LoVo (cell line): Measurements from ENCODE around the gene CYP4F2.
"Not testable (repeated sequence)": the region's sequence is repeated elsewhere in the genome, so short reads cannot be mapped to it uniquely, and the experiment has no call there.

Experiments
- DNase-seq: peaks from one replicate; pipeline ENCODE4 v3.0.0-alpha.2; 2016; ENCODE audit warnings: low spot score

CYP4F2 gene, protein sequence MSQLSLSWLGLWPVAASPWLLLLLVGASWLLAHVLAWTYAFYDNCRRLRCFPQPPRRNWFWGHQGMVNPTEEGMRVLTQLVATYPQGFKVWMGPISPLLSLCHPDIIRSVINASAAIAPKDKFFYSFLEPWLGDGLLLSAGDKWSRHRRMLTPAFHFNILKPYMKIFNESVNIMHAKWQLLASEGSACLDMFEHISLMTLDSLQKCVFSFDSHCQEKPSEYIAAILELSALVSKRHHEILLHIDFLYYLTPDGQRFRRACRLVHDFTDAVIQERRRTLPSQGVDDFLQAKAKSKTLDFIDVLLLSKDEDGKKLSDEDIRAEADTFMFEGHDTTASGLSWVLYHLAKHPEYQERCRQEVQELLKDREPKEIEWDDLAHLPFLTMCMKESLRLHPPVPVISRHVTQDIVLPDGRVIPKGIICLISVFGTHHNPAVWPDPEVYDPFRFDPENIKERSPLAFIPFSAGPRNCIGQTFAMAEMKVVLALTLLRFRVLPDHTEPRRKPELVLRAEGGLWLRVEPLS

GRCh38 chr19:15897738-15898276, at the start of gene CYP4F2:
Gene CYP4F2 (minus strand): TSS chr19:15898074. CDS start chr19:15897611, 463 bp downstream.
- DNase-seq: no peak

DNA sequence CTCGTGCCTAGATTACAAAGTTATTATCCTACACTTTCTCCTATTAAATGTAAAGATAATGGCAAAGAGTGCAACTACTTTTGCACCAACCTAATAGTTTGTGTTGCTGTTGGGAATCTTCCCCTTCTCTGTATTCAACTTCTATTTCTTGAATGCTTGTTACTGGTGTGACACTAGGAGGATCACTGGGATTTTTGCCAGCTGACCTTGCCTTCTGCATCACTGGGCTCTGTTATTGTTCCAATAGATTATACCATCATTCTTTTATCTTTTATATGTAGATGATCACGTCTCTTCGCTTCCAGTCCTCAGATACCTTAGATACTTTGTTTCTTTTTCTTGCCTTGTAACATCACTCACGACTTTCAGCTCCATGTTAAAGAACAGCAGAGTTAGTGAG, 47.4 kb upstream of the CYP4F2 start:
- DNase-seq: no peak

- DNase-seq: no peak
Measured at GRCh38 chr19:15944401-15944800, 46.5 kb upstream of the CYP4F2 start.

DNA sequence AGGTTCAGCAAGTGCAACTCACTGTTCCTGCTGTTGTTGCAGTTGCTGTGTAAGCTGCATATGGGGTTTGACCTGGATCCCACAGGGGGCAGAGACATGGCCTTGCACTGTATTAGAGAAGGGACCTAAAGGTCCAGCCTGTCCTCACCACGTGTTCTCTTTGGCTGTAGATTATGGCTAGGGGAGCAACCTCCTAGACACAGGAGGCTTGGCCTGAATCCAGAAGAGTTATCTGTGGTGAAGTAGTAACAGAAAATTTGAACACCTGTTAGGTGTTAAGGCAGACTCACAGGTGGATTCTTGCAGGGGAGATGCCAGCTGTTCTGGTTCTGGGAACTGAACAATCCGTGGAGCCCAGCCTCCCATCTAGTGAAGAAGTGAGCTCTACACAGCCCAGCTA, 39.9 kb upstream of the CYP4F2 start:
- DNase-seq: no peak

- no peak for DNase-seq
Measured at GRCh38 chr19:15936950-15937349, 39.1 kb upstream of the CYP4F2 start.

- DNase-seq: no peak
Measured at GRCh38 chr19:15936173-15936572, 38.3 kb upstream of the CYP4F2 start.

DNA sequence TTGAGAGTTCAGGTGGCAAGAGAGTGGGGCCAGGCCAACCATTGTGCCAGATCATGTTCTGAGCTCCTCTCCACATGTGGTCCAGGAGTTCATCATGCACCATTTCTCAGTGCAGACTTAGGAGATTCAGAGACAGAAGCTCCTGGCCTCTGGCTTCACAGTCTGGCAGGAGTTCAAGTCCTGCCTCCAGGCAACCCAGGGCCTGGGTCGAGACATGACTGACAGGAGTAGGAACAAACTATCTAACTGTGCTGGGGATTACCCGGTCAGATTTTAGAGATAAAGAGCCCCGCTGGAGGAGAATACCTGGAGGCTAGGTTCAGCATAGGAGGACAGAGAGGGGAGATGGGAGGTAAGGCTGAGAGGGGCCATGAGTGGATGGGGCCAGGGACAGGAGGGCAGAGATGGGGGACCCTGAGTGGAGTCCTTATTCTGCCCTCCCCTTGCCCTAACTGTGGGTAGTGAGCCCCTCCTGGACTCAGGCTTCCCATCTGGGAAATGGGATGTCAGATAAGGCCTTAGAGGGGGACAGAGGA, 37.4 kb upstream of the CYP4F2 start:
- DNase-seq: no peak

DNA sequence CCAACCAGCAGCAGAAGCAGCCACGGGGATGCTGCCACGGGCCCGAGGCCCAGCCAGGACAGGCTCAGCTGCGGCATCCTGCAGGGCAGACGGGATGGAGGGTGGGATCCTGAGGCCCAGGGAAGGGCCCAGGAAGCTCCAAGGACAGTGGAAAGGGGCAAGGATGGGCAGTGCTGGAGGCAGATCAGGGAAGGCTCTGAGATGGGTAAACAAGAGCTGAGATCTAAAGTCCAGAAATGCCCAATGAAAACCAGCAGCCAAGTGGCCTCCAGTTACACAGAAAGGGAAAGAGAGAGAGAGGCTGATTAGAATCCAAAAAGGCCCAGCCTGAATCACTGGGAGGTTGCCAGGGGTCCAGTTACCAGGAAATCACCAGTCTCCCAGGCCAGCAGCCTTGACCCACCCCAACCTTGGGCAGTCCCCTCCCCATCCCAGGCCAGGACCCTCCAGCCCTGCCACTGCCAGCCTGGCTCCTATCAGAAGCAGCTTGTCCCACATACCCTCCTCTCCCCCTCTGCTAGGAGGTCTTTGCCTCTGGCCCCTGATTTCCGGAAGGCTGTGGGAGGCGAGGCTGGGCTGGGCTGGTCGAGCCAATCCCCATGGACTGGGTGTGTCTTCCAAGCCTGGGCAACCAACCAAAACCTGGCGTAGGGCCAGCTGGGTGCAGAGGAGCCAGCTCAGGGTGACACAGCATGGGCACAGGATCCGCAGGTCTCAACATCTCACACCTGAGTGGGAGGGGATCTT, 36.6 kb upstream of the CYP4F2 start, which contains the start of gene CYP4F11:
Gene CYP4F11, minus strand, starts transcription at position 198 of the 747 bp plus-strand sequence. Its CDS starts 121 bp downstream, at position 77.
- peak; percentile 86 for DNase-seq

DNA sequence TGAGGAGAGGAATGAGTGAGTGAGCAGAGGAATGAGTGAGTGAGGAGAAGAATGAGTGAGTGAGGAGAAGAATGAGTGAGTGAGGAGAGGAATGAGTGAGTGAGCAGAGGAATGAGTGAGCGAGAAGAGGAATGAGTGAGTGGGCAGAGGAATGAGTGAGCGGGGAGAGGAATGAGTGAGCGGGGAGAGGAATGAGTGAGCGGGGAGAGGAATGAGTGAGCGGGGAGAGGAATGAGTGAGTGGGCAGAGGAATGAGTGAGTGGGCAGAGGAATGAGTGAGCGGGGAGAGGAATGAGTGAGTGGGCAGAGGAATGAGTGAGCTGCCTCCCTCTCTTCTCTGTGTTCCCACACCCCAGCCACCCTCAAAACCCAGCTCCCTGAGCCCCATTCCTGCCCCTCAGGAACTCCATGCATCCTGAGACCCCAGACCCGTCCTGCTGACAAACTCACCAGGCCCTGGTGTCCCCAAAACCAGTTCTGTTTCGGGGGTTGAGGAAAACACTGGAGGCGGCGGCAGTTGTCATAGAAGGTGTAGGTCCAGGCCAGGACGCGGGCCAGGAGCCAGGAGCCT, 36.0 kb upstream of the CYP4F2 start:
- not testable (repeated sequence) for DNase-seq

DNA sequence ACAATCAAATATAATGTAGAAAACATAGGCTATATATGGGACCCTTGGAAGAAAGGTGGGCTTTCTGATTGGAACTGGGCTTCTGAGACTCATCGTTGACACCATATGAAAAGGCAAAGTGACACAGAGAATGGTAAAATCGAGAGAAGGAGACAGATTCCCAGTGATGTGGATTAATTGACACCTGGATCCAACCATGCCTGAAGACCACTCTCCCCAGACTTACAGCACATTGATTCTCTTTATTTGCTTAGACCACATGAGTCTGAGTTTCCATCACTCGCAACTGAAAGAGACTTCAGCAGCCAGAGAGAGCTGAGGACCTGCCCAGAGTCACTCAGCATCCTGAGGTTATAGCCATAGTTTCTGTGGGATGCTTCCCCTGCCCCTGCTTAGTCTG, 30.4 kb upstream of the CYP4F2 start:
- no peak for DNase-seq

GRCh38 chr19:15926484-15926883, 28.6 kb upstream of the CYP4F2 start:
- DNase-seq: no peak

GRCh38 chr19:15923702-15924101, 25.8 kb upstream of the CYP4F2 start:
- DNase-seq: no peak

- DNase-seq: no peak
Measured at GRCh38 chr19:15922021-15922420, 24.1 kb upstream of the CYP4F2 start.

- no peak for DNase-seq
Measured at GRCh38 chr19:15919243-15919642, 21.4 kb upstream of the CYP4F2 start.

GRCh38 chr19:15915109-15915508, 17.2 kb upstream of the CYP4F2 start:
- DNase-seq: no peak

DNA sequence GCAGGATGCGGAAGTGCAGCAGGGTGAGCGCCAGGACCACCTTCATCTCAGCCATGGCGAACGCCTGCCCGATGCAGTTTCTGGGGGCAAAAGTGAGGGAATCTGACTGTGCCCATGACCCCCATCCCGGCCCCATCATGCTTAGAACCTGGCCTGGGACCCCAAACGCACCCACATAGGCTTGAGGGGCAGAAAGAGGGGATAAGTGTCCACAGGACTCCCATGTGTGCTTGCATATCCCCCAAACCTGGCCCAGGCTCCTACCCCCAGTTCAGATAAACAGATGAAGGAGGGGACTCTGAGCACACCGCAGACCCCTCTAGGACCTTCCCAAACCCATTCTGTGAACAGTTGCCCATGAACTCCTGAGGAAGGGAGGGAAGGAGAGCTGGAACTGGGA, 16.0 kb upstream of the CYP4F2 start:
- DNase-seq: no peak

GRCh38 chr19:15913384-15913783, 15.5 kb upstream of the CYP4F2 start:
- no peak for DNase-seq

DNA sequence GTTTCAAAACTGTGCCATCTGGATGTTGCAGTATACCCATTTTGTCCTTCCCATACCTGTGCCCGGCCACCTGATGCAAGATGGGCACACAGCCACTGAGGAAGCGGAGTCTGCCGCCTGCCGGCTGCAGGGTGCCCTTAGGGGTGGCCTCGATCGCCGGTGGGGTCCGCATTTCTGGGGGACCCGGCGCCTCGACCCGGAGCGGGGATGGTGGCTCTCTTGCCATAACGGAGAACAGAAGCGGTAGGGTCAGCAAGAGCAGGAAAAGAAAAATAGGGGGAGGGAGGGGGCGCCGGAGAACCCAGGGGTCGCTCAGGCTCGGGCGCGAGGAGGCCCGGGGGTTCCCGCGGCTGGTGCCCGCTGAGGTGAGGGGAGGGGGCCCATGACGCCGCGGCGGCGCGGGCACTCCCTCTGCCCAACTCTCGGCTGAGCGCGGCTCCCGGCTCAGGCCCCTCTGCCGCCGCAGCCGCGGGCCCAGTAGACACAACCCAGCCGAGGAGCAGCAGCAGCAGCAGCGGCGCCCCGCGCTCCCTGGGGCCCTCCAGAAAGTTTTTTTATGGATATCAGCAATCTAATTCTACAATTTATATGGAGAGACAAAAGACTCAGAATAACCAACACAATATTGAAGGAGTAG, 13.8 kb upstream of the CYP4F2 start:
- DNase-seq: no peak

GRCh38 chr19:15905026-15905425, 7.2 kb upstream of the CYP4F2 start:
- DNase-seq: no peak

GRCh38 chr19:15902898-15903297, 5.0 kb upstream of the CYP4F2 start:
- DNase-seq: not testable (repeated sequence)

- DNase-seq: no peak
Measured at GRCh38 chr19:15902254-15902653, 4.4 kb upstream of the CYP4F2 start.

GRCh38 chr19:15900504-15900903, 2.6 kb upstream of the CYP4F2 start:
- DNase-seq: no peak
